ENCODE results near the gene IPO4. TPM values are rescaled to one million over a fixed set of nuclear protein-coding genes. Genes with fewer than 3 reads are reported as not detected.
A peak's percentile ranks its signal among the peaks of the same experiment; 100 is the strongest.

The IPO4 gene
- total RNA-seq, 2 experiments from 2014 or later: 73.4 to 73.7 TPM

GRCh38 chr14:24160850-24161804 lies 27.5 kb downstream of the IPO4 start, which contains the start of gene IRF9:
Gene IRF9 (plus strand): TSS chr14:24161265. CDS start chr14:24162145, 880 bp downstream.
- peaks cover 35% of the 10 kb centered on the region for H3K4me1 Mint-ChIP-seq

GRCh38 chr14:24160499-24160849 lies 28.1 kb downstream of the IPO4 start:
- no peaks in the 10 kb centered on the region for H3K27me3 Mint-ChIP-seq
- peaks cover 35% of the 10 kb centered on the region for H3K4me1 Mint-ChIP-seq
- peak overlapping the region; percentile 97 for H3K27ac Mint-ChIP-seq
- H3K9me3 Mint-ChIP-seq (ENCODE audit: low read depth): no peaks in the 10 kb centered on the region
- ATAC-seq (no peak), DNase-seq (no peak)
- H3K4me3 Mint-ChIP-seq: peak overlapping the region; percentile 84
- intact Hi-C loops (cut with DNase I, micrococcal nuclease): loop anchor here in 1 of 2 experiments (2.0 kb wide), 1 partner anchor 146 kb away; no protein-coding TSS in a partner anchor
- peaks cover 72% of the 10 kb centered on the region for H3K36me3 Mint-ChIP-seq (ENCODE audit: low read depth)
- CTCF ChIA-PET: interaction anchor here (0.6 to 3.6 kb wide), 27 partner anchors 8 to 172 kb away, joined by 3 to 43 read pairs (median 6); partner anchors contain the start of genes CIDEB, DCAF11, DHRS4L2 and EMC9
- POLR2A ChIA-PET: interaction anchor here (0.6 to 3.6 kb wide), 13 partner anchors 9 to 80 kb away, joined by 3 to 36 read pairs (median 5); partner anchors contain the start of genes CHMP4A, DCAF11, EMC9 and MDP1

More at GRCh38 chr14:24160850-24161804, 27.5 kb downstream of the IPO4 start, which contains the start of gene IRF9:
- Mint-ChIP-seq H3K9me3 (ENCODE audit: low read depth) (no peaks in the 10 kb centered on the region), H3K27ac (peak within 1 kb of the TSS; percentile 97), H3K4me3 (peak within 1 kb of the TSS; percentile 84), H3K36me3 (ENCODE audit: low read depth) (peaks cover 73% of the 10 kb centered on the region), H3K27me3 (no peaks in the 10 kb centered on the region)
- CTCF ChIA-PET: interaction anchor here (0.6 to 3.6 kb wide), 40 partner anchors 9 to 1066 kb away, joined by 3 to 43 read pairs (median 4); partner anchors contain the start of genes C14orf119, CHMP4A, CIDEB and DCAF11
- intact Hi-C loops (cut with DNase I, micrococcal nuclease): loop anchor here (1.0 to 2.0 kb wide), 17 partner anchors 14 to 269 kb away; partner anchors contain the start of genes DCAF11 (in 2 of the 2), EMC9 (in 2 of the 2), IPO4 (in 2 of the 2) and NRL (in 2 of the 2)
- ATAC-seq (peak; percentile 89), DNase-seq (peak; percentile 98)
- POLR2A ChIA-PET: interaction anchor here (0.6 to 3.6 kb wide), 20 partner anchors 8 to 112 kb away, joined by 3 to 36 read pairs (median 5); partner anchors contain the start of genes CHMP4A, DCAF11, EMC9 and IPO4

- Mint-ChIP-seq H3K36me3 (ENCODE audit: low read depth) (peaks cover 71% of the 10 kb centered on the region), H3K4me1 (peaks cover 32% of the 10 kb centered on the region), H3K4me3 (no peak overlapping the region), H3K9me3 (ENCODE audit: low read depth) (no peaks in the 10 kb centered on the region), H3K27ac (peak overlapping the region; percentile 97), H3K27me3 (no peaks in the 10 kb centered on the region)
- intact Hi-C loops (cut with DNase I, micrococcal nuclease): loop anchor here in 1 of 2 experiments (2.0 kb wide), 1 partner anchor 145 kb away; no protein-coding TSS in a partner anchor
- ChIA-PET CTCF (interaction anchor here (0.6 to 3.6 kb wide), 15 partner anchors 9 to 147 kb away, joined by 3 to 43 read pairs (median 14); partner anchors contain the start of genes CIDEB, DCAF11, EMC9 and NRL), POLR2A (interaction anchor here (1.2 to 3.6 kb wide), 8 partner anchors 9 to 79 kb away, joined by 3 to 36 read pairs (median 7); partner anchors contain the start of genes CHMP4A, DCAF11, EMC9 and NRL)
- no peak for ATAC-seq
- no peak for DNase-seq
Measured at GRCh38 chr14:24159777-24160498, 28.7 kb downstream of the IPO4 start.

GRCh38 chr14:24157331-24157730 lies 31.3 kb downstream of the IPO4 start:
- intact Hi-C loops (cut with DNase I, micrococcal nuclease): no loop called here
- H3K36me3 Mint-ChIP-seq (ENCODE audit: low read depth): peaks cover 55% of the 10 kb centered on the region
- H3K4me1 Mint-ChIP-seq: peaks cover 14% of the 10 kb centered on the region
- POLR2A ChIA-PET: no interaction called here
- H3K9me3 Mint-ChIP-seq (ENCODE audit: low read depth): no peaks in the 10 kb centered on the region
- CTCF ChIA-PET: no interaction called here
- ATAC-seq: no peak
- no peaks in the 10 kb centered on the region for H3K27me3 Mint-ChIP-seq
- H3K4me3 Mint-ChIP-seq: no peak overlapping the region
- no peak overlapping the region for H3K27ac Mint-ChIP-seq
- no peak for DNase-seq

- peaks cover 9% of the 10 kb centered on the region for H3K4me1 Mint-ChIP-seq
Measured at GRCh38 chr14:24156840-24157239, 31.8 kb downstream of the IPO4 start.

GRCh38 chr14:24155100-24155499 lies 33.5 kb downstream of the IPO4 start:
- no peak for ATAC-seq
- Mint-ChIP-seq H3K4me3 (no peak overlapping the region), H3K27me3 (no peaks in the 10 kb centered on the region), H3K4me1 (peaks cover 6% of the 10 kb centered on the region), H3K9me3 (ENCODE audit: low read depth) (no peaks in the 10 kb centered on the region), H3K27ac (no peak overlapping the region), H3K36me3 (ENCODE audit: low read depth) (peaks cover 53% of the 10 kb centered on the region)
- CTCF ChIA-PET: interaction anchor here (1.2 kb wide), 1 partner anchor 8 kb away, joined by 6 read pairs; the partner anchor contains the start of gene RNF31
- intact Hi-C loops (cut with DNase I, micrococcal nuclease): no loop called here
- POLR2A ChIA-PET: no interaction called here
- no peak for DNase-seq

More at GRCh38 chr14:24156840-24157239, 31.8 kb downstream of the IPO4 start:
- H3K27me3 Mint-ChIP-seq: no peaks in the 10 kb centered on the region
- H3K36me3 Mint-ChIP-seq (ENCODE audit: low read depth): peaks cover 53% of the 10 kb centered on the region
- intact Hi-C loops (cut with DNase I, micrococcal nuclease): no loop called here
- H3K27ac Mint-ChIP-seq: peak overlapping the region; percentile 49
- no peaks in the 10 kb centered on the region for H3K9me3 Mint-ChIP-seq (ENCODE audit: low read depth)
- DNase-seq (no peak), ATAC-seq (no peak)
- ChIA-PET CTCF (no interaction called here), POLR2A (no interaction called here)
- no peak overlapping the region for H3K4me3 Mint-ChIP-seq

- intact Hi-C loops (cut with DNase I, micrococcal nuclease): no loop called here
- CTCF ChIA-PET: interaction anchor here (2.4 to 2.7 kb wide), 2 partner anchors 9 to 43 kb away, joined by 10 to 21 read pairs; partner anchors contain the start of gene IRF9
- no peak for DNase-seq
- ATAC-seq: no peak
- Mint-ChIP-seq H3K4me3 (no peak overlapping the region), H3K4me1 (peaks cover 25% of the 10 kb centered on the region), H3K9me3 (ENCODE audit: low read depth) (no peaks in the 10 kb centered on the region), H3K27me3 (no peaks in the 10 kb centered on the region), H3K36me3 (ENCODE audit: low read depth) (peaks cover 56% of the 10 kb centered on the region), H3K27ac (no peak overlapping the region)
- POLR2A ChIA-PET: interaction anchor here (0.8 to 1.2 kb wide), 3 partner anchors 8 to 10 kb away, joined by 3 to 5 read pairs (median 4); partner anchors contain the start of genes EMC9 and IRF9
Measured at GRCh38 chr14:24151404-24152080, 37.1 kb downstream of the IPO4 start.

GRCh38 chr14:24150993-24151392 lies 37.6 kb downstream of the IPO4 start:
- Mint-ChIP-seq H3K36me3 (ENCODE audit: low read depth) (peaks cover 59% of the 10 kb centered on the region), H3K4me1 (peaks cover 25% of the 10 kb centered on the region), H3K4me3 (no peak overlapping the region), H3K27me3 (no peaks in the 10 kb centered on the region), H3K9me3 (ENCODE audit: low read depth) (no peaks in the 10 kb centered on the region), H3K27ac (no peak overlapping the region)
- intact Hi-C loops (cut with DNase I, micrococcal nuclease): no loop called here
- no peak for ATAC-seq
- ChIA-PET POLR2A (interaction anchor here (0.8 to 1.2 kb wide), 2 partner anchors 9 to 11 kb away, joined by 4 to 5 read pairs; partner anchors contain the start of gene IRF9), CTCF (interaction anchor here (2.4 to 2.7 kb wide), 2 partner anchors 10 to 42 kb away, joined by 10 to 21 read pairs; partner anchors contain the start of gene IRF9)
- DNase-seq: no peak

GRCh38 chr14:24150567-24150966 lies 38.0 kb downstream of the IPO4 start:
- POLR2A ChIA-PET: no interaction called here
- H3K4me1 Mint-ChIP-seq: peaks cover 27% of the 10 kb centered on the region
- no peak overlapping the region for H3K4me3 Mint-ChIP-seq
- intact Hi-C loops (cut with DNase I, micrococcal nuclease): no loop called here
- peaks cover 59% of the 10 kb centered on the region for H3K36me3 Mint-ChIP-seq (ENCODE audit: low read depth)
- H3K27me3 Mint-ChIP-seq: no peaks in the 10 kb centered on the region
- H3K9me3 Mint-ChIP-seq (ENCODE audit: low read depth): no peaks in the 10 kb centered on the region
- ATAC-seq (no peak), DNase-seq (no peak)
- CTCF ChIA-PET: interaction anchor here (0.5 to 2.7 kb wide), 4 partner anchors 10 to 81 kb away, joined by 3 to 21 read pairs (median 7); partner anchors contain the start of genes DCAF11, IRF9 and NRL
- no peak overlapping the region for H3K27ac Mint-ChIP-seq

- DNase-seq: no peak
- Mint-ChIP-seq H3K9me3 (ENCODE audit: low read depth) (no peaks in the 10 kb centered on the region), H3K27ac (no peak overlapping the region), H3K4me1 (peaks cover 32% of the 10 kb centered on the region), H3K4me3 (no peak overlapping the region), H3K36me3 (ENCODE audit: low read depth) (peaks cover 60% of the 10 kb centered on the region), H3K27me3 (no peaks in the 10 kb centered on the region)
- intact Hi-C loops (cut with DNase I, micrococcal nuclease): no loop called here
- ChIA-PET CTCF (interaction anchor here (0.5 to 2.7 kb wide), 4 partner anchors 11 to 81 kb away, joined by 3 to 21 read pairs (median 7); partner anchors contain the start of genes DCAF11, IRF9 and NRL), POLR2A (no interaction called here)
- no peak for ATAC-seq
Measured at GRCh38 chr14:24150061-24150460, 38.6 kb downstream of the IPO4 start.
